H9 (cell line): ENCODE results near the gene USP3. TPM values are rescaled to one million over a fixed set of nuclear protein-coding genes. Genes with fewer than 3 reads are reported as not detected.

ENCODE experiments used
- DNase-seq: peaks from one replicate; pipeline ENCODE4 v3.0.0-alpha.2; 2017
- H2AFZ ChIP-seq: one replicate; pipeline ENCODE4 v1.6.1; 2013; ENCODE audit warnings: mild to moderate bottlenecking, low read length, control low read depth, moderate library complexity
- H2AK5ac ChIP-seq: 2 replicates; pipeline ENCODE4 v1.6.1; 2013; ENCODE audit warnings: low read length, control low read depth, mixed read lengths; ENCODE audit not compliant: insufficient read length
- H2BK120ac ChIP-seq: one replicate; pipeline ENCODE4 v1.6.1; 2013; ENCODE audit warnings: low read depth, mild to moderate bottlenecking, low read length, control low read depth, inconsistent platforms; ENCODE audit not compliant: poor library complexity, severe bottlenecking
- H2BK12ac ChIP-seq: 2 replicates; pipeline ENCODE4 v1.6.1; 2013; ENCODE audit warnings: low read length, control low read depth, mixed read lengths, low read depth; ENCODE audit not compliant: insufficient read length
- H2BK15ac ChIP-seq: 2 replicates; pipeline ENCODE4 v1.6.1; 2013; ENCODE audit warnings: low read depth, low read length, control low read depth
- H2BK20ac ChIP-seq: one replicate; pipeline ENCODE4 v1.6.1; 2013; ENCODE audit warnings: low read depth, mild to moderate bottlenecking, low read length, control low read depth, inconsistent platforms; ENCODE audit not compliant: poor library complexity, severe bottlenecking
- H2BK5ac ChIP-seq: 2 replicates; pipeline ENCODE4 v1.6.1; 2013; ENCODE audit warnings: low read length, control low read depth, mixed read lengths; ENCODE audit not compliant: insufficient read length
- H3K14ac ChIP-seq: 2 replicates; pipeline ENCODE4 v1.6.1; 2013; ENCODE audit warnings: low read length, control low read depth; ENCODE audit not compliant: insufficient read depth
- H3K18ac ChIP-seq: 2 replicates; pipeline ENCODE4 v1.6.1; 2013; ENCODE audit warnings: low read depth, mild to moderate bottlenecking, mixed read lengths, low read length, control low read depth; ENCODE audit not compliant: insufficient read length
- H3K23ac ChIP-seq: 2 replicates; pipeline ENCODE4 v1.6.1; 2013; ENCODE audit warnings: low read length, control low read depth, mixed read lengths, low read depth; ENCODE audit not compliant: insufficient read length
- H3K23me2 ChIP-seq: 2 replicates; pipeline ENCODE4 v1.6.1; 2013; ENCODE audit warnings: low read depth, mild to moderate bottlenecking, mixed read lengths, low read length, control low read depth; ENCODE audit not compliant: insufficient read length, poor library complexity, severe bottlenecking
- H3K27ac ChIP-seq: 2 replicates; pipeline ENCODE4 v1.5.1; 2013; ENCODE audit warnings: low read length, control low read depth, mixed read lengths, low read depth; ENCODE audit not compliant: insufficient read length
- H3K27me3 ChIP-seq: 2 replicates; pipeline ENCODE4 v1.6.1; 2013; ENCODE audit warnings: low read length, control low read depth, inconsistent platforms; ENCODE audit not compliant: insufficient read depth
- H3K4ac ChIP-seq: 2 replicates; pipeline ENCODE4 v1.6.1; 2013; ENCODE audit warnings: low read depth, mild to moderate bottlenecking, control low read depth, inconsistent platforms, low read length, moderate library complexity
- H3K4me1 ChIP-seq: 2 replicates; pipeline ENCODE4 v1.6.1; 2013; ENCODE audit warnings: low read length, control low read depth, inconsistent platforms; ENCODE audit not compliant: insufficient read depth
- H3K4me2 ChIP-seq: 2 replicates; pipeline ENCODE4 v1.6.1; 2013; ENCODE audit warnings: low read length, control low read depth, mixed read lengths; ENCODE audit not compliant: insufficient read length, insufficient read depth
- H3K56ac ChIP-seq: 2 replicates; pipeline ENCODE4 v1.6.1; 2013; ENCODE audit warnings: low read depth, mild to moderate bottlenecking, mixed read lengths, low read length, control low read depth; ENCODE audit not compliant: insufficient read length
- H3K79me1 ChIP-seq: 2 replicates; pipeline ENCODE4 v1.6.1; 2013; ENCODE audit warnings: low read depth, mild to moderate bottlenecking, moderate library complexity, low read length, control low read depth, inconsistent platforms; ENCODE audit not compliant: insufficient read depth, poor library complexity, severe bottlenecking
- H3K79me2 ChIP-seq: 2 replicates; pipeline ENCODE4 v1.6.1; 2013; ENCODE audit warnings: low read length, control low read depth, inconsistent platforms; ENCODE audit not compliant: insufficient read depth
- H3K9ac ChIP-seq: 2 replicates; pipeline ENCODE4 v1.6.1; 2013; ENCODE audit warnings: low read length, control low read depth, mixed read lengths; ENCODE audit not compliant: insufficient read length; ENCODE audit errors: extremely low read depth
- H3K9me3 ChIP-seq: one replicate; pipeline ENCODE4 v1.6.1; 2013; ENCODE audit warnings: low read depth, low read length, inconsistent platforms; ENCODE audit not compliant: control insufficient read depth
- H3T11ph ChIP-seq: one replicate; pipeline ENCODE4 v1.6.1; 2013; ENCODE audit warnings: mild to moderate bottlenecking, low read length, control low read depth, inconsistent platforms
- H4K20me1 ChIP-seq: one replicate; pipeline ENCODE4 v1.6.1; 2013; ENCODE audit not compliant: control insufficient read depth, insufficient read length, insufficient read depth
- H4K5ac ChIP-seq: 2 replicates; pipeline ENCODE4 v1.6.1; 2013; ENCODE audit warnings: low read depth, mild to moderate bottlenecking, mixed read lengths, low read length, control low read depth; ENCODE audit not compliant: insufficient read length
- H4K8ac ChIP-seq: replicated peaks from 2 replicates; pipeline ENCODE4 v1.6.1; 2013; ENCODE audit warnings: low read length, control low read depth, mixed read lengths, low read depth; ENCODE audit not compliant: insufficient read length
- H4K91ac ChIP-seq: 2 replicates; pipeline ENCODE4 v1.6.1; 2013; ENCODE audit warnings: low read depth, mild to moderate bottlenecking, moderate library complexity, mixed read lengths, low read length, control low read depth; ENCODE audit not compliant: insufficient read length
- H3K27ac Mint-ChIP-seq, 3 experiments: 2 replicates in 2 of 3; 3 replicates in 1 of 3; pipeline ENCODE4 v1.8.0; 2020 to 2021; ENCODE audit warnings: mixed read lengths in 3 of 3, mild to moderate bottlenecking in 1 of 3, moderate library complexity in 1 of 3
- H3K27me3 Mint-ChIP-seq: 2 replicates; pipeline ENCODE4 v1.8.0; 2021; ENCODE audit warnings: low read depth, mild to moderate bottlenecking, moderate library complexity, mixed read lengths
- H3K36me3 Mint-ChIP-seq, 3 experiments: 2 replicates in 2 of 3; 3 replicates in 1 of 3; pipeline ENCODE4 v1.8.0; 2020 to 2021; ENCODE audit warnings: low read depth in 3 of 3, mixed read lengths in 3 of 3; ENCODE audit not compliant: insufficient read depth in 1 of 3
- H3K4me1 Mint-ChIP-seq, 2 experiments: 2 replicates each; pipeline ENCODE4 v1.8.0; 2020; ENCODE audit warnings: mixed read lengths in 2 of 2
- H3K4me3 Mint-ChIP-seq, 2 experiments: 2 replicates in 1 of 2; 3 replicates in 1 of 2; pipeline ENCODE4 v1.8.0; 2020 to 2021; ENCODE audit warnings: mild to moderate bottlenecking in 2 of 2, mixed read lengths in 2 of 2, moderate library complexity in 1 of 2
- H3K9me3 Mint-ChIP-seq, 2 experiments: 2 replicates in 1 of 2; 3 replicates in 1 of 2; pipeline ENCODE4 v1.8.0; 2020; ENCODE audit warnings: mild to moderate bottlenecking in 2 of 2, mixed read lengths in 2 of 2, moderate library complexity in 1 of 2
- CTCF ChIP-seq: fragments of 200-600 bp; sonication (generic); conservative IDR thresholded peaks from 3 replicates; pipeline ENCODE4 v1.8.0; 2021; ENCODE audit warnings: antibody characterized with exemption, mild to moderate bottlenecking
- WGBS: extraction: QIAGEN DNeasy Blood & Tissue Kit; methylation state at CpG from one replicate; pipeline ENCODE4 v1.1.7; 2013; ENCODE audit warnings: missing lambda C conversion rate, low lambda C conversion rate, mixed read lengths; ENCODE audit not compliant: insufficient read length; ENCODE audit errors: extremely low coverage; 5-methylcytosine and 5-hydroxymethylcytosine counted together
- total RNA-seq: library from RNA; stranded (reverse); gene quantifications from 2 replicates; pipeline ENCODE4 v1.2.1, GENCODE V29; 2021

USP3 gene
- total RNA-seq, 1 experiment from 2014 or later = 14.2 TPM

- no peaks in the 10 kb centered on the region for H3K27me3 Mint-ChIP-seq
- no peaks in the 10 kb centered on the region for H3K9me3 ChIP-seq
- no peaks in the 10 kb centered on the region for H3K79me1 ChIP-seq
- no peaks in the 10 kb centered on the region for H4K20me1 ChIP-seq
- H3K27ac ChIP-seq = no peak overlapping the region
- no peaks in the 10 kb centered on the region for H3K9me3 Mint-ChIP-seq
- DNase-seq = no peak
- H3K4me1 ChIP-seq = no peaks in the 10 kb centered on the region
- H2BK20ac ChIP-seq = no peak overlapping the region
- no peak for TF ChIP-seq CTCF
- H3K56ac ChIP-seq = no peak overlapping the region
- H2AK5ac ChIP-seq = no peak overlapping the region
- H4K91ac ChIP-seq = no peak overlapping the region
- no peak overlapping the region for H3K27ac Mint-ChIP-seq
- no peaks in the 10 kb centered on the region for H3K79me2 ChIP-seq
- H2AFZ ChIP-seq = no peak overlapping the region
- no peaks in the 10 kb centered on the region for H3K23me2 ChIP-seq
- no peak overlapping the region for H2BK120ac ChIP-seq
- WGBS = no CpG with 5 or more reads among the region's 7 CpGs
- H3K4me1 Mint-ChIP-seq = no peaks in the 10 kb centered on the region
- no peak overlapping the region for H2BK12ac ChIP-seq
- H3K27me3 ChIP-seq = no peaks in the 10 kb centered on the region
- H3K4me2 ChIP-seq = no peak overlapping the region
- H3K4ac ChIP-seq = no peak overlapping the region
- H4K8ac ChIP-seq = no peak overlapping the region
- H3K4me3 Mint-ChIP-seq = no peak overlapping the region
- H3K18ac ChIP-seq = no peak overlapping the region
- H3K36me3 Mint-ChIP-seq = peaks cover 0 to 1% (median under 1%) of the 10 kb centered on the region in 3 experiments; a peak in 2 of 7 replicates
- no peak overlapping the region for H3K9ac ChIP-seq
- no peak overlapping the region for H3T11ph ChIP-seq
- no peak overlapping the region for H4K5ac ChIP-seq
- H2BK5ac ChIP-seq = no peak overlapping the region
- H2BK15ac ChIP-seq = no peak overlapping the region
- no peak overlapping the region for H3K23ac ChIP-seq
- H3K14ac ChIP-seq = no peak overlapping the region
Observed at GRCh38 chr15:63572749-63573464, 68.5 kb downstream of the USP3 start.
